ENCODE measurements around the gene PFKM.
"Not testable (repeated sequence)": the region's sequence is repeated elsewhere in the genome, so short reads cannot be mapped to it uniquely, and the experiment has no call there.

- TF ChIP-seq CTCF (IDR thresholded peaks at IDR 0.05; ENCODE audit: low read depth, low read length); EZH2phosphoT487 (IDR thresholded peaks at IDR 0.05; ENCODE audit: low read depth): not testable (repeated sequence)
Measured at GRCh38 chr12:48125542-48125941, 6.4 kb downstream of the PFKM start.

Measured in OCI-LY3 (cell line).